Suprapubic skin (tissue), 4 donors: ENCODE data around the gene NOS3.

Experiments used
- CTCF ChIP-seq, 2 donors: fragments of 200-600 bp in 1 of 2; fragments of 450-650 bp in 1 of 2; sonication (generic) in 1 of 2; IDR thresholded peaks; one replicate each; pipeline ENCODE4 v1.5.1; 2016 to 2019; ENCODE audit warnings: antibody characterized with exemption in 2 of 2, mild to moderate bottlenecking in 1 of 2, moderate library complexity in 1 of 2
- EP300 ChIP-seq: sonication (generic); formaldehyde crosslinking; IDR thresholded peaks from one replicate; pipeline ENCODE4 v1.6.1; 2017; ENCODE audit warnings: antibody characterized with exemption
- POLR2A ChIP-seq, 2 donors: fragments of 450-650 bp; IDR thresholded peaks; one replicate each; pipeline ENCODE4 v1.6.1; 2017; ENCODE audit warnings: antibody characterized with exemption in 2 of 2, mild to moderate bottlenecking in 2 of 2, moderate library complexity in 2 of 2
- POLR2AphosphoS5 ChIP-seq, 3 donors: sonication (generic); formaldehyde crosslinking; IDR thresholded peaks; one replicate each; pipeline ENCODE4 v1.6.1; 2017; ENCODE audit warnings: antibody characterized with exemption in 3 of 3

GRCh38 chr7:151011097-151011409 lies 20.2 kb downstream of the NOS3 start:
- TF ChIP-seq CTCF (IDR thresholded peaks at IDR 0.05): no peak
- TF ChIP-seq POLR2A (IDR thresholded peaks at IDR 0.05): no peak
- TF ChIP-seq EP300: no peak
- TF ChIP-seq POLR2AphosphoS5 (IDR thresholded peaks at IDR 0.05): no peak
